Lung (tissue), 12 donors: ENCODE measurements around the gene METTL17. TPM values are rescaled to one million over a fixed set of nuclear protein-coding genes. Genes with fewer than 3 reads are reported as not detected.
"Not testable (repeated sequence)": the region's sequence is repeated elsewhere in the genome, so short reads cannot be mapped to it uniquely, and the experiment has no call there.

Experiments
- ATAC-seq: fragments of 200-7000 bp; cut with Tn5 transposase; one replicate; pipeline ENCODE4 v1.9.1; 2020; ENCODE audit warnings: moderate number of reproducible peaks; ENCODE audit not compliant: insufficient read depth, low FRiP score
- DNase-seq, 3 donors: peaks; one replicate each; pipeline ENCODE4 v3.0.0-alpha.2; 2013 to 2017
- H3K27ac ChIP-seq, 2 donors: one replicate each; pipeline ENCODE4 v1.5.1; 2013; ENCODE audit warnings: mild to moderate bottlenecking in 2 of 2, moderate library complexity in 2 of 2, control low read depth in 1 of 2, inconsistent platforms in 1 of 2, low read depth in 1 of 2, low read length in 1 of 2
- H3K27me3 ChIP-seq, 3 donors: one replicate each; pipeline ENCODE4 v1.5.1; 2013; ENCODE audit warnings: low read length in 2 of 3; ENCODE audit not compliant: control insufficient read depth in 3 of 3, insufficient read depth in 3 of 3
- H3K36me3 ChIP-seq, 4 donors: one replicate each; pipeline ENCODE4 v1.5.1; 2013; ENCODE audit warnings: low read length in 4 of 4, mild to moderate bottlenecking in 1 of 4, moderate library complexity in 1 of 4; ENCODE audit not compliant: control insufficient read depth in 4 of 4, insufficient read depth in 4 of 4
- H3K4me1 ChIP-seq, 5 donors: one replicate each; pipeline ENCODE4 v1.5.1; 2013; ENCODE audit warnings: low read length in 5 of 5, mild to moderate bottlenecking in 2 of 5, moderate library complexity in 1 of 5; ENCODE audit not compliant: control insufficient read depth in 5 of 5, insufficient read depth in 5 of 5
- H3K4me3 ChIP-seq: one replicate; pipeline ENCODE4 v1.5.1; 2013; ENCODE audit warnings: mild to moderate bottlenecking, control low read depth, moderate library complexity
- H3K9ac ChIP-seq, 2 donors: one replicate each; pipeline ENCODE4 v1.5.1; 2013; ENCODE audit warnings: low read length in 2 of 2, control low read depth in 1 of 2; ENCODE audit not compliant: insufficient read depth in 1 of 2
- H3K9me3 ChIP-seq, 4 donors: one replicate each; pipeline ENCODE4 v1.5.1; 2013; ENCODE audit warnings: low read length in 3 of 4, mild to moderate bottlenecking in 1 of 4, moderate library complexity in 1 of 4; ENCODE audit not compliant: control insufficient read depth in 4 of 4, insufficient read depth in 3 of 4
- WGBS, 2 donors: extraction: QIAGEN DNeasy Blood & Tissue Kit; methylation state at CpG; one replicate each; pipeline ENCODE4 v1.1.7; 2013; 5-methylcytosine and 5-hydroxymethylcytosine counted together
- polyA plus RNA-seq, 2 donors: library from polyadenylated mRNA; stranded (reverse); fragments of 200-250 nt; gene quantifications; one replicate each; pipeline ENCODE4 v1.2.1, GENCODE V29; 2013
- total RNA-seq, 2 donors: library from RNA; depleted of rRNA in 1 of 2; stranded (reverse); fragments of >200 nt in 1 of 2; gene quantifications; one replicate each; pipeline ENCODE4 v1.2.1, GENCODE V29; 2014 to 2021
- TF ChIP-seq, protein P1 (sequence below): IDR thresholded peaks from 2 replicates; pipeline ENCODE4 v1.5.1; 2012; ENCODE audit warnings: mild to moderate bottlenecking; ENCODE audit errors: control extremely low read depth, extremely low read depth
- donor health status: control.
- donor health status: control.
- donor health status: Bipolar disorder and iron deficiency.
- donor health status: healthy.
- donor health status: DM: yes; HTN: yes; CAD: no.

METTL17 gene
- total and polyA plus RNA-seq, 4 donors, result 51.2 to 67.1 (median 56.7) TPM

DNA sequence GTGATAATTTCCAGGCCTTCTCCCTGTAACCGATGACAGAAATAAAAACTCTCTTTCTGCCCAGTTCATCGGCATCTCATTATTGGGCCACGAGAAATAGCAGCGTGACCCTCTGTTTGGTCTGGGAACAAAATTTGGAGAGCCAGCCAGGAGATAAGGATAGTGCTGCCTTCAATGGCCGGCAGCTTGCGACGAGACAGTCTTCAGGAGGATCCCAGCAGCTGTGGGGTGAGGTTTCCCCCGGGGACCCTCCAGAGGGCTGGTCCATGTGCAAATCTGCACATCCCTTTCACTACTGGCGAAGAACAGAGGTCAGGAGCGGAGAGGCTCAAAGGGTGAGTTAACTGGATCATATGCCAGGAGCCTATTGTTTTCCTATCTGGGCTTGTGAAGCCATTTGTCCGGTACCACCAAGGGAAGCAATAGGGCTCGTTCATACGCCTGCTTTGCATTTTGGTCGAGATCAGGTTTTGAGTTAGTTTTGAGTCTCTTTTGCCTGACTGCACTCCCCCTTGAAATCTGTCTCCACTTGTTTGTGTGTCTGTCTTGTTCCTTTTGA lies 14.1 kb downstream of the METTL17 start:
- 89 to 93% methylated on average over 14 of the region's 14 CpGs for WGBS, 2 donors
- Histone ChIP-seq H3K4me1 (no peaks in the 10 kb centered on the region), H3K4me3 (no peak overlapping the region), H3K9me3 (no peaks in the 10 kb centered on the region), H3K9ac (no peak overlapping the region), H3K27me3 (no peaks in the 10 kb centered on the region), H3K27ac (no peak overlapping the region), H3K36me3 (no peaks in the 10 kb centered on the region)
- DNase-seq (no peak), ATAC-seq (no peak)
- TF ChIP-seq, protein P1, sequence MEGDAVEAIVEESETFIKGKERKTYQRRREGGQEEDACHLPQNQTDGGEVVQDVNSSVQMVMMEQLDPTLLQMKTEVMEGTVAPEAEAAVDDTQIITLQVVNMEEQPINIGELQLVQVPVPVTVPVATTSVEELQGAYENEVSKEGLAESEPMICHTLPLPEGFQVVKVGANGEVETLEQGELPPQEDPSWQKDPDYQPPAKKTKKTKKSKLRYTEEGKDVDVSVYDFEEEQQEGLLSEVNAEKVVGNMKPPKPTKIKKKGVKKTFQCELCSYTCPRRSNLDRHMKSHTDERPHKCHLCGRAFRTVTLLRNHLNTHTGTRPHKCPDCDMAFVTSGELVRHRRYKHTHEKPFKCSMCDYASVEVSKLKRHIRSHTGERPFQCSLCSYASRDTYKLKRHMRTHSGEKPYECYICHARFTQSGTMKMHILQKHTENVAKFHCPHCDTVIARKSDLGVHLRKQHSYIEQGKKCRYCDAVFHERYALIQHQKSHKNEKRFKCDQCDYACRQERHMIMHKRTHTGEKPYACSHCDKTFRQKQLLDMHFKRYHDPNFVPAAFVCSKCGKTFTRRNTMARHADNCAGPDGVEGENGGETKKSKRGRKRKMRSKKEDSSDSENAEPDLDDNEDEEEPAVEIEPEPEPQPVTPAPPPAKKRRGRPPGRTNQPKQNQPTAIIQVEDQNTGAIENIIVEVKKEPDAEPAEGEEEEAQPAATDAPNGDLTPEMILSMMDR, result no peak

DNA sequence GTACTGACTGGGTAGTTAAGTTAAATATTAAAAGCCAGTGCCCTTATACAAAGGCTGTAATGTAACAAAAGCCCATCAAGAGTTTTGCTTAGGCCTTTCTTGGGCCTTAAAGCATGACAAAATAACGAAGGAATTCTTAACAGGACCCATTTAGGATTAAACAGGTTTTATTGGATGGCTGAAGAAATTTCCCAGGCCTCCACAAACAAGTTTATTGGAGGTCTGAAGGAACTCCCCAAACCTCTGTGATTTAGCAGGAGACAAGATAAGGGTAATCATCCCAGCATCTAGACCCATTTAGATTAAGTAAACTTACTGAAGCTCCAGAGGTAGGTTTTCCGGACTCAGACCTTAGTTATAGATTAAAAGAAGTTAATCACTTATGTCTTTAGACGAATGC lies 19.9 kb downstream of the METTL17 start:
- not testable (repeated sequence) for H3K9ac ChIP-seq, H3K4me1 ChIP-seq, H3K36me3 ChIP-seq, H3K27ac ChIP-seq, DNase-seq, ATAC-seq, H3K9me3 ChIP-seq, H3K4me3 ChIP-seq, H3K27me3 ChIP-seq
- whole genome bisulfite sequencing, 2 donors, result 80 to 88% methylated on average over 3 of the region's 3 CpGs

DNA sequence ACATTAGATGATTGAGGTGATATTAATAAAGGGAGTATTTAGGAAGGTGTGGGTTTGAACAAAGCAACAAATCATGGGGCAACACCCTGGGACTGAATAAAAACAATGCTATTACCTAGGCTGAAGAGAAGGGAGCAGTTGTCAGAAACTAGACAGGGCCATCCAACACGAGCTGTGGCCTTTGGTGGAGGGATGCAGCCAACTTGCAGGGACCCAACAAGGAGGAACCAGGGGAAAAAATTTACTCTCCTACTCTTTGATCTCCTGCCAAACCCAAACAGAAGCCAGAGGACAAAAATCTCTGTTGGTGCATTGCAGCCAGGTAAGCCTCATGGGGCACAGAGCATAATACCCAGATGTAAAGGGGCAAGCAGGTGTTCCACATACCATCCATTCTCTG lies 21.4 kb downstream of the METTL17 start:
- TF ChIP-seq, protein P1, result no peak
- DNase-seq (no peak), ATAC-seq (no peak)
- Histone ChIP-seq H3K36me3 (no peaks in the 10 kb centered on the region), H3K4me3 (no peak overlapping the region), H3K27ac (no peak overlapping the region), H3K4me1 (peaks cover 0 to 4% (median 0%) of the 10 kb centered on the region in 5 donors), H3K9me3 (no peaks in the 10 kb centered on the region), H3K27me3 (no peaks in the 10 kb centered on the region), H3K9ac (no peak overlapping the region)
- 78 to 90% methylated on average over 1 of the region's 1 CpG for WGBS, 2 donors

DNA sequence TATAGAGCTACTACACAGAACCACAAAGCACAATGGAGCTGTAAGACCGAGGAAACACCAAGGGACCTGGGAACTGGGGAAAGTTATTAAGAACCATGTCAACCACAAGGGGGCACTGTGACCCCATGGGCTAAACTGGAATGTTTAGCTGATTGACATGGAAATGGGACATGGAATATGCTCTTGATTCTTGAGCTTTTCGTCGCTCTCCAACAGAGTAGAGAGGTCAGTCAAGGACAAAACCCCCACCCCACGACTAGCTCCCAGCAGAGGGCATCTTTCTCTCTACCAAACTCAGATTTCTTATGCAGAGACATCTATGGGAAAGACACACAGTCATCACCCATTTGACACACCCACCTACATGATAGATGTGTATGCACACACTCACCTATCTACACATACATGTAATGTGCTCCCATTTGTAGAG lies 25.0 kb downstream of the METTL17 start:
- no peaks in the 10 kb centered on the region for H3K27me3 ChIP-seq
- no peaks in the 10 kb centered on the region for H3K9me3 ChIP-seq
- TF ChIP-seq, protein P1, result peak; percentile 96
- no peak overlapping the region for H3K4me3 ChIP-seq
- H3K4me1 ChIP-seq, result peaks cover 0 to 4% (median 0%) of the 10 kb centered on the region in 5 donors
- peak overlapping the region in 1 of 2 donors; percentile 49 for H3K27ac ChIP-seq
- H3K36me3 ChIP-seq, result peaks cover 3 to 12% (median 8%) of the 10 kb centered on the region in 4 donors
- H3K9ac ChIP-seq, result no peak overlapping the region
- peak; percentile 92 for ATAC-seq
- peak; percentile 92 to 95 (median 94) for DNase-seq
- 0 to 2% methylated on average over 4 of the region's 4 CpGs for WGBS, 2 donors
